ENCODE data around the gene HHATL.

The HHATL gene

DNA sequence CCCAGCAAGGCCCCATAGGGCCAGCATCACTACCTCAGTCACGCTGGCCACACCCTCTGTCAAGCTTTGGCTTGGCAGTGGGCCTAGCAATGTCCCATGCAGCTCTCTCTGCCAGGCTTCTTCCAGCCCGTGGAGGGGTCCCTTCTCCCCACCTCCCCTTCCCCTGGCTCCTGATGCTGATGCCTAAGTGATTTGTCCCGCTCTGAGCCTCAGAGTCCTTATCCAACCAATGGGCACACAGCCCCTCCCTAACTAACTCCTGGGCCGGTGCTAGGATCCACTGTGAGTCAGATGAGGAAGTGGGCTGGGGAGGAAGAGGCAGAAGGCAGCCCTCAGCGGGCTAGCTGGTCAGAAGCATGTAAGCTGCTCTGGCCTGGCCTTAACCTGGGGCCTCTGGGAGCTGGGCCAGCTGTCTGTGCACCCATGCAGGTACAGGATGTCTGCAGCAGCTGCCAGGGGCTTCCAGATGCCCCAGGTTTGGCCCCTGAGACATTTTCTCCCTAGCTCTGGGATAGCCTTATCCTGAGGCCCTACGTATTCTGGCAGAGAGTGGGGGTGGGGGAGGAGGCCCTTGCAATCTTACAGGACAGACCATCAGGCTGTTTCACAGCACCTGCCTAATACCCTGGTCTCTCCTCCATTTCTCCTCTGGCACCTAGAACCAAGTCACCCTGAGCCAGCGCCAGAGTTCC, 49.8 kb downstream of the HHATL start:
- DNase-seq (ENCODE audit: low read depth) = no peak

DNA sequence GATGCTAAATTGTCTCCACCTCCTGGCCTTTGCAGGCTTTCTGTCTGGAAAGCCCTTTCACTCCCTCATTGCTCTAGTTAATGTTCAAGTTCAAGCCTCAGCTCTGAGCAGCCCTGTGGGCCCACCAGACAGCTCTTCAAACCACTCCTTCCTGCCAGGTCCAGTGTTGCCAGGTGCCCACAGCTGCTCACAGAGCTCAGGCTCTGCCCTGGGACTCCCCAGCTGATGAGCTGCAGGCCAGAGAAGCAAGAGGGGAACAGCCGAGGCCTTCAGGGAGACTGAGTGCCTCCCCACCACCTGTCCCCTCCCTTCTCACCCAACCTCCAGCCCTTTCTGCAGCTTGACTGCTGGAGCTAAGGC, 50.4 kb downstream of the HHATL start:
- DNase-seq (ENCODE audit: low read depth) = no peak

DNA sequence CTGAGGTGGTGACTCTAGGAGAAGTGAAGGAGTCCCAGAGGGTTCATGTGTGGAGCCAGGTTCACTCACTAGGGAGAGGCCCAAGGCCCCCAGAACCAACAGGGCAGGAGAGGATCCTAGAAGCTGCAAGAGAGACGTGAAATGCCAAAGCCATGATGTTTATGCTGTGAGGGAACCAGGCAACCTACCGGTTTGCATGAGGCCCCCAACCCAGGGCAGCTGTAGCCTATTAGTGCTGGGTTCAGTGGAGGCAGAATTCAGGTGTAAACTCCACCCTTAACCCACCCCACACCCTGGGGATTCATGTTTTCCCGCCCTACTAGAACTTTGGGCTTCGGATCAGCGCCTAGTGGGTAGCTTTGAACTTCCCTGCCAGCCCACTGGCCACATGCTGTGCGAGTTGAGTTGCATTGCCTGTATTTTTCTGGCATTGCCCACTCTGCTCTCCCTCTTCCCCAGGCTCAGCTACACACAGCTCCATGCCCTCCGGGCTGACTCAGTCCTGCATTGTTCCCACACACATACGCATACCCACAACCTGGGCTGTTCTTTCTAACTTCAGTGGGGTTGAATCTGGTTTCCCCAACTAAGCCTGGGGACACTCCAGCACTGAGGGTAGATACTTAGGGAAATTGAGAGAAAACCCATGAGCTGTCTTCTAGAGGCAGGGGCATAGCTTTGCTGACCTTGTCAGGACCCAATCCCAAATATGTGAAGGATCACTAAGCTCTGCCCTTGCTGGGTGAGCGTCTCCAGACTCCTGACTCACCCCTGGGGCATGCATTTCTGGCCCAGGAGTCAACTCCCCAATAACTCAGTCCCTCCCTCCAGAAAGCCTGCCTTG, 51.1 kb downstream of the HHATL start:
- no peak for DNase-seq (ENCODE audit: low read depth)

DNA sequence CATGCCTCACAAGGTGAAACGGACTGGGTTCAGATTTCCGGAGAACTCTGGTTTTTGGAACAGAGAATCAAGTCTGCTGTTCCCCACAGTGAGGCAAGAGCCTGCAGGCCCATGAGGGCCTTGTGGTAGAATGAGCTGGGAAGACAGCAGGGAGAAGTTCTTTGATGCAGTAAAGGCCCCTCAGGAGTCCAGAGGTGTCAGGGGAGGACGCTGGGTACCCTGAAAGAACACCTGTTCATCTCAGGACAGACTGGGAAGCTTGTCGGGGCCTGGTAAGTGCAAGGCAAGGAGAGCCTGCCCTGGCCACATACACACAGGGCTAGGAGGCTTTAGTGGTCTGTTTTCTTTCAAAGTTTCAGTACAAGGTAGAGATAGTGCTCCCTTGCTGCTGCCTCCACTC, 52.8 kb downstream of the HHATL start:
- DNase-seq (ENCODE audit: low read depth) = no peak

DNA sequence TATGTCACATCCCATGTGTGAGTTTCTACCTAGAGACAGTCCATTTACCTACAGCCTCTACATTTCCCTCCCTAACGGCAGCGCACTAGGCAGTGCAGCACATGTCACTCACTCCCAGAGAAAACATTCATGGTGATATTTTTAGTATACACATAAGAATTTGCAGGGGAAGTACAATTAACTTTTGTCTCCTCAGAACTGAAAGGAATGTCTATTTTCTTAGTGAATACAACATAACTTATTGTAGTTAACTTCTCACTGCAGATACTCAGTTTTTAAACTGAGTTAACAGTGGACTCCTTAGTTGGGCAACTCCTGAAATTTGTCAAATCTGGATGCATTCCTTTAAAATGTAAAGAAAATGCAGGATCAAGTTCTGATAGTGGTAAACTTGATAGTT, 53.6 kb downstream of the HHATL start:
- DNase-seq (ENCODE audit: low read depth) = no peak

- no peak for DNase-seq (ENCODE audit: low read depth)
Measured at GRCh38 chr3:42647821-42648459, 54.7 kb downstream of the HHATL start.

Data from stimulated activated CD8-positive, alpha-beta memory T cell treated with anti-CD3 and anti-CD28 coated beads, Interleukin-7, amount 100 ng/mL, for 24 hours (primary cell).